CD4-positive, alpha-beta T cell treated with Interleukin-21 for 1 hour (primary cell): ENCODE data around the gene KIF13A.
"Not testable (repeated sequence)": the region's sequence is repeated elsewhere in the genome, so short reads cannot be mapped to it uniquely, and the experiment has no call there.

ENCODE experiments used
- DNase-seq: peaks from one replicate; pipeline ENCODE4 v3.0.0-alpha.2; 2020

Gene KIF13A

DNA sequence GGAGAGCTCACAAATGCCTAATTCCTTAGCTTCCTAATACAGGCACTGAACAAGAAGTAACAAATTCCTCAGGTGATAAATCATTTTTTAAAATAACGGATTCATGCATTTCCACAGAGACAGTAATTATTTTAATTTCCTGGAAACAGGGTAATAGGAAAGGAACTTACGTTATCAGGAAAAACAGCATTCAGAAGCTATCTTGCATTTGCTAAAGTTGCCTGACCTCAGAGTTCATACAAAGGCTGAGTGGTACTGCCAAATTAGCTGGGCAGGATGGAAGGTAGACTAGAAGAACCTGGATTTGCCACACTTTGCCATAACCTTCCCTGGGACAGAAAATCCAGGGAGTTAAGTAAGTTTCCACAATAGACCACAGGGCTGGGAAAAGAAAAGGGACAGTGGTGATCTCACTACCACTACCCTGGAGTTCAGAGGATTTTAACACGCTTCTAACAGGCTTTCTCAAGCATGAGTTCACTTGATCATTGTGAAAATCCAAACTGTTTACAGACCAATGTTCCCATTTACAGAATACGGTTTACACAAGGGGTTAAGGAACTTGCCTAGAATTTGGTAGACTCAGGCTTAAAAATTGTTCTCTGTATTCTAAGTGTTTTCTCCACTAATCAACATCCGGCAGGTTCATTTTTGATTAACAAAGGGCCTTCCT lies 57.0 kb downstream of the KIF13A start:
- no peak for DNase-seq

GRCh38 chr6:17928514-17929430 lies 58.7 kb downstream of the KIF13A start:
- no peak for DNase-seq

GRCh38 chr6:17927705-17928104 lies 59.7 kb downstream of the KIF13A start:
- DNase-seq, result no peak

- DNase-seq, result no peak
Observed at GRCh38 chr6:17923401-17923863, 64.0 kb downstream of the KIF13A start.

GRCh38 chr6:17921454-17921853 lies 66.0 kb downstream of the KIF13A start:
- no peak for DNase-seq

DNA sequence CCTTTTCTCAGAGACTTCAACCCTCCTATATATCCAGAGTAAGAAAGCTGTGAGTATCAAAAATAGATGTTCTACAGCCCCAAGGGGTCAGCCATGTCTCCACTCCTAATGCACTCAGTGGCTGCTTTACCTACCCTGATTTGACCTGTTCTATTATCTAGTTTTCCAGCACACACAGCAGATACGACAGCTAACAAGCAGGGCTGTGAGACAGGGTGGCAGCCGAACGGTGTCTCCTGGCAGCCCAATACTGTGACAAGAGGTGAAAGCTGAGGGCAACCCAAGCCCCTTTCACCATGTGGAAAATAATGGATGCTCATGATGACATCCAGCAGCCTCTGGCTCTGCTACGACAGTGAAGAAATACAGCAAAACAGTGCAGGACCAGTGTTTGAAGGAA lies 67.9 kb downstream of the KIF13A start:
- no peak for DNase-seq

- no peak for DNase-seq
Observed at GRCh38 chr6:17917837-17918763, 69.3 kb downstream of the KIF13A start.

GRCh38 chr6:17914651-17915050 lies 72.8 kb downstream of the KIF13A start:
- no peak for DNase-seq

DNA sequence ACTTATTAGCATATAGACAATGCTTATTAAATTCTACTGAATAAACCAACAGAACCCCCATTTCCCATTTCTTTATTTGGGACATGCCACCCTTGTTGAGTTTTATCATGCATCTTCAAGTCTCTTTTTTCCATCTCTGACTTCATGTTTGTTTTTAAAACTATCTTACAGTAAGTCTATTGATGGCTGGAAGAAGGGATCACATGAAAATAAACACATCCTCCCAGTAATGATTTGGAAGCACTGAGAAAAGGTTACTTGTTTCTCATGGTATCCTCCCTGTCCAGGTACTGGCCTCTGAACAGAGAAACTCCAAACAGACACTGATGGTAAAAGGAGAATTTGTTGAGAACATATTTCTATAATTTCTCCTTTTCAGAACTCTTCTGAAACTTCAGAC lies 74.9 kb downstream of the KIF13A start:
- no peak for DNase-seq

- DNase-seq, result not testable (repeated sequence)
Observed at GRCh38 chr6:17911656-17912055, 75.8 kb downstream of the KIF13A start.

DNA sequence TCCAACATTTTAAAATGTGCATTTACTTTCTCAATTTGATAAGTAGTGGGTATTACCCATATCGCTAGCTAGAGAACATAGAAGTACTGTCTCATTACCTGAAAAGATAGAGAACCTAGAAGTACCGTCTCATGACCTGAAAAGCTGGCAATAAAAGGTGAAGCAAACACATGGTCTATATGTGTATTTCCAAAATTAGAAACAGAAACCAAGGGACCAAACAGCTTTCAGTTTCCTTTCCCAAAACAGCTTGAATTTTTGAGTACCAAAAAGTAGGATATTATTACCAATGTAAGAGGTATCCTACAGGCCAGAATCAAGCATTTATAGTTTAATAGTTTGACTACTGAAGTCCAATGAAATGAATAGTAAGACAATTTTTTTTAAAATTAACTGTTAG lies 77.2 kb downstream of the KIF13A start:
- DNase-seq, result no peak

GRCh38 chr6:17908831-17909230 lies 78.6 kb downstream of the KIF13A start:
- no peak for DNase-seq

DNA sequence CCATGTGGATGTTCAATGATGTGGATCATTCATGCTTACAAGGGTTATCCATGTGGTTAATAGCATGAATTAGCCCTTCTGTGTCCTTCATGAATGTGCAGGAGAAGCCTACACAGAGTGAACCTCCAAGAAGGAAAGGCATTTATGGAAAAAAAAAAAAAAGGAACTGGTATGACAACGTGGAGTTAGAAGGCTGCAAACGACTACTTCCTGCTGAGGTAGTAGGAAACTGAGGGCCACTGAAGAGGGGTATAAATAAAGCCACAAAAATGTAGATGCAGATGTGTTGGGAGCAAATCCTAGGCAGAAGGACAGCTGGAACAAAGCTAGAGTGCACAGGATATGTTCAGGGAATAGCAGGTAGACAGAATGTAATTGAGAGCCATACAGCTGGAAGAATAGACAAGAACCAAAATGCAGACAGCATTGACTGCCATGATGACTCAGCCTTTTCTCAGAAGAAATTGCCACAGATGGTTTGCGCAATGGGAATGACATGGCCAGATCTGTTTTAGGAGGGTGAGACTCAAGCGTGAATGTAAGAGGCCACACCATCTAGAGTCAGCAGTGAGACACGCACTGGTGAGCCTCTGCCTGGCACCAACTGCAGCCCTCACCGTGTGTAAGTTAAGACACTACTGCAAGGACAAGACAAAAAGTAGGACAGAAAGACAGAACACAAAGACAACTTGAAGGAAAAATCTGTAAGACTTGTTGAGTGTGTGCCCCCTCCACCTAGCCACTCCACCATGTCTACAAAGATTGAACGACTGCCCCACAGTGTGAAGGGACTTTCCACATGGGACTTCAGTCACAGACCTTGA lies 79.8 kb downstream of the KIF13A start:
- peak; percentile 27 for DNase-seq

DNA sequence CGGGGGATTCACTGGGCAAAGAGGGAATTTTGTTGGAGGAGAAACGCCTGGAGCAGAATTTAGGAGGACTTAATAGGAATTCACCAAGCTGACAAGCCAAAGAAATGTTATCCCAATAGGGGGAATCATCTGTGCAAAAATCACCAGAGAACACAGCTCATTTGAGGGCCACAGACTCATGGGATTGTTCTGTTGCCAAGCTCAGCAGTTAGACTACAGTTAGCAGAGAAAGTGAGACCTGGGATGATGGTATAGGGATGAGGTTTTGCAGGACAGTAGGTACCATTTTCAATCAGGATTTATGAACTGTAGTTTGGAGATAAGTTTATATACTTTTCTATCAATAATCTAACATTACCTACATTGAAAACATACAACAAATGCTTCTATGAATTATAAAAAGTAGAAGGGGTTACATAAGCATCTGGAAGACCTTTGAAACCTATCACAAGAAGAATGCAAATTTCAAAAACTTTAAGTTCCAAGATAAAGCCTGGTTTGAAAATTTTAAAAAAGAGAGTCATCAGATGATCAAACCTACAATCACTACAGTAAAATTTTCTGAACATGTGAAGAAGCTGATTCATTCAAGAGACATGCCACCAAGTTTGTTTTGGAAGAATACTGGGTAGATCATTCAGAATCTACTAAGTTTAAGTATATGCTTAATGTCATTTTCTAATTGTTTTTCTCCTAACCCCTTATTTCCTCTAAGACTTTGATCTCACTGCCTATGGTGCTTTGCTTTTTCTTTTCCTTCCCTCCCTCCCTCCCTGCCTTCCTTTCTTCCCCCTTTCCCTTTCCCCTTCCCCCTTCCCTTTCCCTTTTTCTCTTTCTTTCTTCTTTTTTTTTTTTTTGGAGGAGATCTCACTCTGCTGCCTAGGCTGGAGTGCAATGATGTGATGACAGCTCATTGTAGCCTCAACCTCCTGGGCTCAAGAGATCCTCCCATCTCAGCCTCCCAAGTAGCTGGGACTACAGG lies 81.5 kb downstream of the KIF13A start:
- DNase-seq, result no peak

DNA sequence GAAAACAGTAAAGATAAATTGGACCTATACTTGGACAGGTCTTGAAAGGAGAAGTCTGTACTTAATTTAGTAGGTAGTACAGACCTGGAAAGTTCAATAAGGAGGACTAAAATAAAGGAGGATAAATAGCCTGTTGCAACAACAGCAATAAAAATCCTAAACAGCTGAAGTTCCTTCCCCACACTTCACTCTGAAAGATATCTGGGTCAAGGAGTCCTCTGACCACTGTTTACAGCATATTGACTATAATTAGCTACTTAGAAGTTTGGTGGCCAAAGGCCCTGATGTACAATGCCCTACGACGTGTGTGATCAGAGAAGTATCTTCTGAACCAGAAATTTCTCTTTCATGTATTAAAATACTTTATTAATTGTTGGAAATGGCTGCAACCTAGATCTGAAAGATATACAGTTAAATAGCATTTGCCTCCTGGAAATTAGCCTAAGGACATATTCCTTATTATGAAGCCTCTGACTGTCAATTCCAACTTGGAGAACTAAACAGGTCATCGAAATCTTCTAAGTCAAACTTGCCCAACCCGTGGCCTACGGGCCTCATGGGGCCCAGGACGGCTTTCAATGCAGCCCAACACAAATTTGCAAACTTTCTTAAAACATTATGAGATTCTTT lies 82.8 kb downstream of the KIF13A start:
- no peak for DNase-seq

- DNase-seq, result no peak
Observed at GRCh38 chr6:17902974-17903373, 84.5 kb downstream of the KIF13A start.

DNA sequence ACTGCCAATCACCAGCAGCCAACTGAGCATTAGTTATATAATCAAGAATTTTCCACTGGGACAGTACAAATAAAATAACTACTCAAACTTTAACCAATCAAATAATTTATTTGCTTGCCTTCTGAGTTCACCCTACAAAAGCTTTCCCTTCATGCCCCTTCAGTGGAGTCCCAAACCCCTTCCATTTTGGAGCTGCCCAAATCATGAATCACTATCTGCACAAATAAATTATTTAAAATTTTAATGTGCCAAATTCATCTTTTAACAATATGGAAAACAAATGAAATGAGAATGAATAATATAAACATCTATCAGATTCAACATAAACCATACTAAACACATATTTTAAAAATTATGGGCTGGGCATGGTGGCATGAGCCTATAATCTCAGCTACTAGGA lies 85.9 kb downstream of the KIF13A start:
- no peak for DNase-seq

- no peak for DNase-seq
Observed at GRCh38 chr6:17900011-17900410, 87.4 kb downstream of the KIF13A start.

DNA sequence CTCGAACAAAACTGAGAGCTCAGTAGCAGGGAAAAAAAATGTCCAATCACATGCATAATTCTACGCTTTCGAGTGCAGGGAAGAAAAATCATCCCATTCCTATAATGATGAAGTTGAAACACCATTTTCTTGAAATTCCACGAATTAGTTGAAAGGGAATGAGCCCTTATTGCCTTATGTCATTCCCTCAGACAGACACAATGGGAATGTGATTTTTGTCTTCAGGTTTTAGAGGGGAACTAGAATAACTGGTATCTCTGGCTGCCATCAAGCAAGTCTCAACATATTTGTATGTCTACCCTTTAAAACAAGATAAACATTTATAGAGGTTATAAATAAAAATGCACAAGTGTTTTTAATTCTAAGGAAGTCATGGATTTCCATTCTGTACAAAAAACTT lies 87.9 kb downstream of the KIF13A start:
- no peak for DNase-seq

DNA sequence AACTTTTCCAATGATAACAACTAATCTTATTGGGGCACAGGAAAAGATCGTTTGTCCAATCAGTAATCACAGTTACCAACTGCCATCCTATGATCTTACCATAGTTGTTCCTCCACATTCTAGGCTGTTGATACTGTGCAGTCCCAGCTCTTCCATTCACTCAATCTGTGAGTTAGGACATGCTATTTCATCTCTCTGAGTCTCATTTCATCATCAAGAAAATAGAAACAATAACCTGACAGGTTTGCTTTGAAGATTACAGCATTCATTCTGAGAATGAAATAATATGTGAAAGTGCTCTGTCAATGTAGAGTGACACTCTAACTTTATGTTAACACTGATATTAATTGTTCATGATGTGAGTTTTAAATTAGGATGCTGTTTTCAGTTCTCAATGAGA lies 89.8 kb downstream of the KIF13A start:
- DNase-seq, result no peak
